GM21390 (cell line): ENCODE measurements around the gene FLRT2.

Experiments used
- ATAC-seq: cut with Tn5 transposase; IDR thresholded peaks from one replicate; pipeline ENCODE4 v1.9.1; 2021; ENCODE audit not compliant: unreplicated experiment

FLRT2 gene

DNA sequence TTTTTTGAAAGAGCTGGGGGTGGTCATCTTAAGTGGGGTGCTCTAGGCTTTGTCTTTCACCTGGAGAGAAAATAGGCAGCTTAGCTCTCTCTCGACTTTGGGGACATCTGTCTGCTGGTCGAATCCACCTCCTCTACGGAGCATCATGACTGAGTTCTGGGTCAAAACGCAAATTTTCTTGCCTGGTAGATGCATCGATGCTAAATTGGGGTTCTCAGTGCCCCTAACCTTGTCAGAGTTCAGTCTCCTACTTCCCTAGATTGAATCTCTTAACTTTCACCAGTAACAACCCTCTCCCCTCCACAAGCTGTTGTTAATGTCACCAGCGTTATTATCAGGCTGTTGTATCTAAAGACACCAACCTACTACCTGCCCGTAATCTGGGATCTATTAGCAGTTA, 682 bp downstream of the FLRT2 start:
- no peak for ATAC-seq

DNA sequence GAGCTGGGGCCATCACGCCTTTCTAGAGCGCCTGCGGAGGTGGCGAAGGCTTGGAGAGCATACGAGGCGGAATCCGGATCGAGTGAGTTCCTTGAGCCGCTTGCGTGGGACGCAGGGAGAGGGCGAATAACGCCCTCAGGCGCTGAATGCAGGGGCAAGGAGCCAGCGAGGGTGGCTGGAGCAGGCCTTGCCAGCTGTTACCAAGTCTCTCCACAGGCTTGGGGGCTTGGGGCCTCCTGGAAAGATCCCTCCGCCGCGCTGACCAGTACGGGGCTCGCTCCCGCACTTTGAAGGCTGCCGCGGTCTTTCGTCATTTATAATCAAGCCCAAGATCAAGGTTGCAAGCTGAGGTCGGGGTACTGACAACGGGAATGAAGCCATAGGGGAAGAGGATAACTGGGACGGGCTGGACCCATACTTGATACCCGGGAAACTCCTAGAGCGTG, 1.2 kb downstream of the FLRT2 start:
- no peak for ATAC-seq

DNA sequence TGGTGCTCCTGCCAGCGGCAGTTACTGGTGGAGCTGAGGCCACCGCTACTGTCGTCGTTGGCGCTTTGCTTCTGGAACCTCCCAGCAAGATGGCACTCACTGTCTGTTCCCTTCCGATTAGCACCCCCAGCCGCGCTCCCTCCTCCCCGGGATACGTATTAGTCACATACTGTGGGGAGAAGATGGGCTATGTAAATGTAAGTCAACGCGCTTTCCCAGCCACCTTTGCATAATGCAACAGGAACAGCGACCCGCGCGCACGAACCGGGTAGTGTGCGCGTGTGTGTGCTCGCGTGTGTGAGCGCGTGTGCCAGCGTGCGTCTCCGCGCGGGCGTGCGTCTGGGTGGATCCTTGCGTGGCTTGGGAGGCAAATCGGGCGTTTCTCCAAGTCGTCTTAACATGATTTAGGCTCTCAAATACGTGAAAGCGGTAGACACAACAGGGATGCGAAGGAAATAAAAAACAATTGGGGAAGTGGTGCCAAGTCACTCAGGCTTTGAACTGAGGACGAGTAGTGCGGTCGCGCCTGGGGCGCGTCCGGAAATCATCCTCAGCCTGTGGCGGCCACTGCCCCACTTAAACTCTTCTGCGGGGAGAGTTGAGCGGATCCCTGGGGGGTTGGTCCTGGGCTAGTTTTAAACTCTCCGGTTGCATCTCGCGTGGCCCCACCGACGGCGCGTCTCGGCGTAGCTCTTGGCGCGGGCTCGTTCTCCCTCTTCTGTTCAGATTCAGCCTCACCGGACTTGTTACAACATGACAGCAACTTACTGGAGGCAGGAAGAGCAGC, 1.8 kb downstream of the FLRT2 start:
- ATAC-seq, result no peak

DNA sequence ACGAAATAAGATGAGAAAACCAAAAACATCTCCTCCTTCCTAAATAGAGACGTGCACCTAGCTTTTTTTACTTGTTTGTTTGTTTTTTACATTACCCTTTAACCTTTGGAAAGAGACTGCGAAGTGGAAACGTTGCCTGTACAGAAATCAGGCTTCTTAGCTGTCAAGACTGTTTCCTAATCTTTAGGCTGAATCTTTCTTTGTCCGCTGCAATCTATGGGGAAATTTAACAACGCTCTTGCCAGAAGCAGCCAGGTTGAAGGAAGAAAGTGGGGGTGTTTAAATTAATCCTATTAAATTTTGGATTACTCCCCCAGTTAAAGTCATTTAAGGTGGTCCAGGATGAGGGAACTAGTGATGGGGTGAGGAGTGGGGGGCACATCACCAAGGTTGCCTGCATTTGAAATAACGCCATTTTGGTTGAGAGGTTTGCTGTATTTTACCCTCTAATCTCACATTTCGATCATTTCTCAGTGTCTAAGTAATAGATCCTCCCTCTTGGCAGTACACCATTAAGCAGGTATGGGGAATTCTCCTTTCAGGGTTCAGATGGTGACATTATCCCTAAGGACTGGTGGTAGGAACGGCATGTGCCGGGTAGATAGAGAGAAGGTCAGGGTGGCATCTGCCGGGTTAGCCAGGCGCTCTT, 2.6 kb downstream of the FLRT2 start:
- ATAC-seq, result no peak

DNA sequence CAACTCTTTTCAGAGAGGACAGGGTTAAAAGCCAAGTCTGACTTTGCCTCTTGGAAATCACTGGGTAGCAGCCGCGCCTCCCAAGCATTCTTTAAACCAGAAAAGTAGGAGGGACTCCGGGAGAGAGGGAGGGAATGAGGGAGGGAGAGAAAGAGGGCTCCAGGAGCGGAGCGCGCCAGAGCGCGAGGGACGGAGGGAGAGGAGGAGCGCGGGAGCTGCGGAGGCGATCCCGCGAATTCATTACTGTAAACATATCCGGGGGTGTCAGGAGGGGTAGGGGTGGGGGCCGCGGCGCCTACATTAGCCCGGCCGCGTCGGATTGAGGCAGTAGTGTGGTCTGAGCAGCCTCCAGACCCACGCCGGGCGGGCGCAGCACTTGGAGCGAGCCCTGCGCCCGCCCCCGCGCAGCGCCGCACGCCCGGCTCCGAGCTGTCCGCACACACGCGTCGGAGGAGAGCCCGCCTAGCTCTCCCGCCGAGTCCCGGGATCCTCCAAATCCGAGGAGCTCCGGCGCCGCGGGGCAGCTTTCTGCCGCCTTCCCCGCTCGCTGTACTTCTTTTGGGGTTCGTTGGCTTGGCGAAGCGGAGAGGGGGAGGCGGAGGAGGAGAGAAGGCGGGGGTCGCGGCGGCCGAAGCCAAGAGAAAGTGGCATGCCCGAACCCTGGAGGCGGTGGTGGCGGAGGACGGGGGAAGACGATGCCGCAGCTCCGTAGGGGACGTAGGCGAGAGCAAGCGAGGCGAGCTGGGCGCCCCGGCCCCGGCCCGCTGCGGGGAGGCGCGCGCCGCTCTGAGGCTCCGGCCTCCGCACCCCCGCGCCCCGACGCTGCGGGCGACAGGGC, 3.3 kb downstream of the FLRT2 start:
- no peak for ATAC-seq

DNA sequence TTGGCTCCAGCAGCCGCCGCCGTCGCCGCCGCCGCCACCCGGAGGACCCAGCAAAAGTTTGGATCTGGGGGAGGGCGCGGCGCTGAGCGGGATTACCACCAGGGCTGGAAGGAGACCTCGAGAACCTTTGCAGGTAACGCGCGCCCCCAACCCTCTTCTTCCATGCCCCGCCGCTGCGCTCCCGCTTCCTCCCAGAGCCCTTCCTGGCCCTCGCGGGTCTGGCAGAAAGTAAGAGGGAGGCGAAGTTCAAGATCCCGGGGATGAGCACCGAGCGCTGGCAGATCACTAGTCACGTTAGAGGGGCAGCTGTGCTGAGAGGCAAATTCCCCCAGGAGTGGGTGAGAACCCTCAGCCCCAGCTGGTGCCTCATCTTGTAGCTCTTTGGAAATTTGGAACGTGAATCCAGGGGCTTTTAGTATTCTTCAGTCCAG, 3.9 kb downstream of the FLRT2 start:
- no peak for ATAC-seq

DNA sequence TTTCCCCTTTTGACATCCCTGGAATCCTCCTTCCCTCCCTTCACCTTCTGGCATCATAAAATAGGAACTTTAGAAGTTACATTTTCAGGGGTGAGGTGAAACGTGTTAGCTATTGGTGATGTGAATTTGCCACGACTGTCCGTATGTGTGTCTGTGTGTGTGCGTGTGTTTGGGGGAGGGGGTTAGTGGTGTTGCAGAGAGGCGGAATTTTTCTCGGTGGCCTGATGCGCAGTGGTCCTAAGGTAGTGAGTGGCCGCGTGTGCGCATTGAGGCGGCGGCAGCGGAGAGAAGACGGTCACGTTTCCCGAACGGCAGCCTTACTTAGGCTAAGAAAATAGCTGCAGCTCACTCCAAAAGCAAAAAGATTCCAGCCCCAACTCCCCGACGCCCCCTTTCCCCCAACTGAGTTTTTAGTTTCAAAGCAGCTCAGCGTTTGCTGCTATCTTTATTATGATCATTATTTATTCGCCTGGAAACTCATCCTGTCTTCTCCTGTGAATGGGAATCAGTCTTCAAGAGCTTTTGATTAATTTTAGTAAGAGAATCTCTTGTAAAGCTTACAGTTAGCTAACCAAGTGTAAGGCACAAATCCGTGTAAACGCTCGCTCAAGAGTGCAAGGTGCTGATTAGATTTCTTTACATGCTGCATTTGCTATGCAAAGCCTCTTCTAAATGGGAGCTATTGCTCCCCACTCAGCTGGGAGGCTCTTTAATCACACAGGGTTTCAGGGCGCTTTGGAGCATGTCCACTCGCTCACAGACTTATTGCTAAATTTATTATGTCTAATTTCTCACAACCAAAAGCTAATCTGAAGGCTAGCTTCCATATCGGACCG, 4.7 kb downstream of the FLRT2 start:
- no peak for ATAC-seq

DNA sequence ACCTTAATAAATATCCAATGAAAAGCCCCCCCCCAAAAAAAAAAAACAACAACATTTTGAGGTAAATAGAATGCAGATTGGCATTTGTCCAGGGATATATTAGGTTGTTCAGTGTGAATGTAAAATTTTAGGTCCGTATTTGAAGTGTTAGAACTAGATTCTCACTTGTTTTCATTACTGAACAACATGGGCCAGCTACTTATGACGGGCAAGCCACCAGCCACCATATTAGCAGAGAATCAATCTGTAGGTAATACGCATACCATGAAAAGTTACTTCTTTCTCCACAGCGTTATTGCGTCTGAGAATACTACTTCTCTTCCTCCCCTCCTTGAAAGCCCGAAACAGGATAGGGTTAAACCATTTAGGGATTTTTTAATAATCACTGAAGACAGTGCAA, 5.4 kb downstream of the FLRT2 start:
- no peak for ATAC-seq

DNA sequence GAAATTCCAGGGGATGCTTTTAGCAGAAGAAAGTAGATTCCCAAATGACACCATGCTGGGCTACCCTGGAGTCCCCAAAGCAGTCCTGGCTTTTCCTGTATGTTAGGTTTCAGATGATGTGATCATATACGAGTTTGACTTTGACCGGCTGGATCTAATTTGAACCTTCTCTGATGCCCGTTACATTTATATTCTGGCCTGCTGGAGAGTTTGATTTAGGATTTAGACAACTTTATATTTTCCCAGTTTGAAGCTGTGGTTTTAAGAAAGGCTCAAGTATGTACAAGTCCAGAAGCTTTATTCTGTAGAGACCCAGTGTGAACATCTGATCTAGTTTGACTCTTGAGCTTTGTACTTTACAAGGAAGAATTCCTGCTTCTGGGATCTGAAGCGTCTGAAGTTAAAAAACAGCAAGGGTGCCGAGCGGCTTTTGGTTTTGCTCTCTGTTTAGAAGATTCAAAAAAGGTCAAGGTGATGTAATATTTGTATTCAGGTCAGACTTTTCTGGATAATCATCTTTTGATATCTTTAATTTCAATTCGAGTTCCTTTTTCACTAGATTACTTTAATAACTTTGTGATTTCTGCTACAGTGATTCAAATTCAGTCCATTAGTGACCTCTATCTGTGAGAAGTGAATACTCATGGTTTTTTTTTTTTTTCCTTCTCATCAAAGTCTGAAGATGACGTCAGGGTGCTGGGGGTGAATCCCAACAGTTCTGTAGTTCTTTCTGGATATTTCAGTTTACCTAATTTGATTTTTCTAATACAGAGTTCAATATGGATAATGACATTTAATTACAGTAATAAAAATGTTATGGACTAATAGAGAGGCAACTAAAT, 6.3 kb downstream of the FLRT2 start:
- no peak for ATAC-seq

DNA sequence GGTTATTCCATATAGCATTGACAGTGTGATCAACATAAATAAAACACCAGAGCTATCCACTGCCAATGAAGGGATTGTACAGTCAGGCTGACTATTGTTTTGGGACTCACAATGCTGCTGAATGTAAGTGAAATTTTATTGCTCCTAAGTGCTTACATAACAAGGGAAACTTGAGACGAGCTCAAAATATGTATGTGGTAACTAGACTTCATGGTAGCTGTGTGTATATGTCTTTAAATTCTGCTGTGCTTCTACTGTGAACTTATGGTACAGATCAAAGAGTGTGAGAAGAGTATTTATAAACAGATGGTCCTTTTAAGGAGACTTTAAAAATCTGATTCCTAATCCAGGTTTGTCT, 6.9 kb downstream of the FLRT2 start:
- no peak for ATAC-seq

DNA sequence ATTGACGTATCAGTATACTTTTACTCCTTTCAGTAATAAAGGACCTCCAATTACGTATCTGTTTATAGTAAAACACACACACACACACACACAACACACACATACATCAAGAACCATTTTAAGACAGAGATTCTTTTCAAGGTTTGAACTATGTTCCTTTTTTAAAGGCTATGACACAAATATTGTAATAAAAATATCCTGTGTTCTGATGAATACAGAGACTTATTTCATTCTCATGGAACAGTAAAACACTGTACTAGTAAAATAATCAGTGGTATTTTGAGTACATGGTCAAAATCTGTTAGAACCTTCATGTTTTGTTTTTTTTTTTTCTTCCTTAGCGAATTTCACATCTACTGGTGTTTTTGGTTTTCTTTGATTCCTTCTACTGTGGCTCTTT, 7.6 kb downstream of the FLRT2 start:
- no peak for ATAC-seq

DNA sequence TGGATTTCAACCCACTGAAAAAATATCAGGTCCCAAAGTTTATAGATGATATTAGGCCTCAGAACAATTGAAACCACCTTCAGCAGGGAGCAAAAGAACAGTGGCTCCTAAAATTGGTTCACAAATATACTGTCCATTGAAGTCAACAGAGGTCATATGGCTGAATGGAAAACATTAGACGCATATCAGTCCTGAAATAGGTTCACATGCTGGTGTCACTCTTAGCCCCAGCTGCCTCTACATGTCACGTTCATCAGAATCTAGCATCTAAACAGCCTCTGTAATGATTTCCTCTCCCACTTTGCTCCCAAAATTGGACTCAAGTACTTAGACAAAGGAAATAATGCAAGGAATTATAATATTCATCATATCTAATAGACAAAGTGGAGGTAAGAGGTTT, 8.7 kb downstream of the FLRT2 start:
- no peak for ATAC-seq

DNA sequence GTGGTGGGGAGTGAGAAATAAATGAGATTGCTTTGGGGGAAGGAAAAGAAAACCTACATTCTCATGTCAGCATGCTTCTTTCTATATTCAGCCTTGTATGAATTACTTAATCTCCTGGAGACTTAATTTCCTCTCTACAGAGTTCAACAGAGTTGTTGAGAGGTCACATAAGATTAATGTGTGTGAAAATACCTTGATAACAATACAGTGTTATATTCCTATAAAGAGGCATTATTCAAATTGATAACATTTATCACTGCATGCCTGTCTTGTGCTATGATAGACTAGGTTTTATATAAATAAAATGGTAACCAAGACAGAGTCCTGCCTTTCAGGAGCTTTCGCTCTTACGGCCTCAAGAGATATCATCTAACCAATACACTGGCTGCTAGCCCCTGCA, 9.6 kb downstream of the FLRT2 start:
- no peak for ATAC-seq

DNA sequence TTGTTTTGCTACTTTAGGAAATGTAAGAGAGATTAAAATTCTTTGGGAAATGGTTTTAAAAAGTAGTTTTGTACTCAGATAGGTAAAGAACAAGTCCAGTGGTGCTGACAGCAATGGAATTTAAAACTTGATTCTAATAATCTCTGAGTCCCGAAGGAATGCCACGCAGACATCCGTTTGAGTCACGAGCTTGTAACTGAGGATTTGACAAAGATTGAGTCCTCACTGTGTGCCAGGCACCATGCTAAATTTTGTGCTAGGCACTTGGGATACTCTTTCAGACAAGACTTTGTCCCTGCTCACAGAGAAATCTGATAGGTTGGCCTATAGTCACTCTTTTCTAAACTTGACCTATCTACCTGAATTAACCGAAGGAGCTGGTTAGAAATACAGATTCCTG, 12.7 kb downstream of the FLRT2 start:
- no peak for ATAC-seq

DNA sequence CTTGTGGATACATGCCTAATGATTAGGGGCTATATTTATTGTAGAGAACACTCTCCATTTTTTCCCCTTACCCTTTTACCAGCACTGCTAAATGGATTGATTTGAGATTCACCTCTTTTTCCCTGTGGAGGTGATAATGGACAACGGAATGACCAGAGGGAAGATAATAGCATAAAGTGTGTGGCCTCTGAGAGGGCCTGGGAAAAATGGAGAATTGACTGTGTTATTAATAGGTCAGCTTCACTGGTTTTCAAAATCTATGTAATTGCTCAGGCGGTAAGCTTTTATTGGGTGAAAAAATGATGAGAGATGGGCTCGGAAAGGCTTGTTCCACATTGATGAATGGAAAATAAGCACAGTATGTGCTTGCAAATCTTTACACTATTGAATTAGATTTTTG, 15.8 kb downstream of the FLRT2 start:
- no peak for ATAC-seq

DNA sequence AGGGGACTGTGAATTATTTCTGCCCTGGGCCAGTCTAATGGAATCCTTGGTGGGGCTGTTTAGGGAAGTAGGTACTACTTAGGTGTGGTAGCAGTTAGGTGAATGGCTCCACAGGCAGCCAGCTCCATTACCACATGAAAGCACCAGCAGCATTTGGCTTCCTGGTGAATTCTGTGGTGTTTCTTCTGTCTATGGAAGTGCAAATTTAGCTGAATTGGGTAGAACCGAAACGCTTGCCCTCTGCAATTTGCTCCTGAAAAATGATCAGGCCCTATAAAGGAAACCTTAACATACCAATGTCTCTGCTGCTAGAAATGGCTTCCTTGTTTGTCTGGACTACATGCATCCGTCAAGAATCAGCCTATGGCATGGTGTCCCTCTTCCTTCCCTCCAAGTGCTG, 16.4 kb downstream of the FLRT2 start:
- no peak for ATAC-seq

DNA sequence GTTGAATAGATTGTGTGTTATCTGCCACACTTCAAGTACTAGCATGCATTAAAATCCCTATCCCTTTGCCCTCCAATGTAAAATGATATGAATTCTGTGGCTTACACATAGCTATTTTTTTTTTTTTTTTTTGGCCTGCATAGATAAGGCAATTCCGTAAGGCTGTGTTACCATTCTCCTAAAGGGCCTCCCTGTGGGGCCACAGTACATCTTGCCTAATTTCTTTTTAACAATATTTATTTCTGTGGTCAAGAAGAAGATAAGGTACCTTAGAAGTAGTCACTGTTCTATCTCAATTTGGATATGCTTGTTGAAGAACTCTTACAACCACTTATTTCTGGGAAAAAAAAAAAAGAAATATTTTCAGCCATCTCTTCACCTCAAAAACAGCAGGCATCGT, 19.8 kb downstream of the FLRT2 start:
- no peak for ATAC-seq

DNA sequence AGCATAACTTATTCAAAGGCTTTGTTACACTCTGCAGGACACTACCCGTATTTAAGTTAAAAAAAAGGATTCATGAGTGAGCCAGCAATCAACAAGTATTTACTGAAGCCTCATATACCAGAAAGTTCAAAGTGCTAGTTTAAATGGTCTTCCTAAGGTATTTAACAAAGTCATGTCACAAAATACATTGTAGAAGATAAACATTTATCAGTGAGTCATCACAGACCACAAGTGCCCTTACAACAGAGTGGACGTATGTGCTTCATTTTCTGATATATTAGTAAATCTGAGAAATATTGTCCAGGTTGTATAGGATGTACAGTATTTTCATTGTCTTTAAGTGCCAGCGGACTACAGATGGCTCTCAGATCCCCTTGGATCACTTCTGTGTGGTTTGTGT, 24.2 kb downstream of the FLRT2 start:
- ATAC-seq, result no peak

DNA sequence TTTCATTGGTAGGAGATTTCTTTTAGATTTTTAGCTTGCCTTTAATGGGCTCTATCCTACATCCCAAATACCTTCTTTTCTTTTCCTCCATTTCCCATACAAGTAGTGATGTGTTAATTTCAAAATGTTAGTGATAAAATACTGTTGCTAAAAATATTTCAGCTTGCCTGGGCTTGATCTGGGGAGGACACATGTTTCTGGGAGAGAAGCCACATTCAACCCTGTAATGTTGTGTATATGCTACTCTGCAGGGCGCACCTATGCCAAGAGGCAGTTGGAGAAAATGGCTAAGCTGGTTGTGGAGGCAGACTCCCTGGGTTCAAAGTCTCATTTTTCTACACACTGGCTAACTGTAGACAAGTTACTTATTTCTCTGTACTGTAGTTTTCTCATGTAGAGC, 26.3 kb downstream of the FLRT2 start:
- ATAC-seq, result no peak

DNA sequence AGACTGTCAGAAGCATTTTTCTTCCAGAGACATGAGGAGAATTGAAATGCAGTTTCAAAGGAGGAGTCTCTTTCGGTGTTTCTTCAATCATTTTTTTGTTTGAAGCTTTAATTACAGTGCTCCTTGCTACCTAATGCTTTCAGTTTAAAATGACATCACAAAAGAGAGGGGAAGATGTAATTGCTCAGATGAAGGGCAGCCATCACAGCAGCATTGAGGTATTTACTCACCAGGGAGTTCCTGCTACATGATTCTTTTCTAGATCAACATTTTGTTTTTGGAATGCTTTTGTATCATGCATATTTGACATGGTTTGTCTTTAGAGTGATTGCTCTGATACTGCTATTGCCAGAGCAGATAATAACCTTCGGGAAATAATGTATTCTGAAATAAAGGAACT, 28.6 kb downstream of the FLRT2 start:
- ATAC-seq, result no peak
